Testis (tissue), 3 donors: Measurements from ENCODE around the gene TUBG1. TPM values are rescaled to one million over a fixed set of nuclear protein-coding genes. Genes with fewer than 3 reads are reported as not detected.
A peak's percentile ranks its signal among the peaks of the same experiment; 100 is the strongest.

ENCODE experiments used
- DNase-seq: peaks from one replicate; pipeline ENCODE4 v3.0.0-alpha.2; 2019
- H3K27ac ChIP-seq, 2 donors: fragments of 200-600 bp; sonication (generic); one replicate each; pipeline ENCODE4 v1.5.1; 2019
- H3K27me3 ChIP-seq: fragments of 200-600 bp; sonication (generic); one replicate; pipeline ENCODE4 v1.5.1; 2019
- H3K36me3 ChIP-seq: fragments of 200-600 bp; sonication (generic); one replicate; pipeline ENCODE4 v1.5.1; 2017; ENCODE audit warnings: low read depth; ENCODE audit errors: missing control alignments
- H3K4me1 ChIP-seq: fragments of 200-600 bp; sonication (generic); one replicate; pipeline ENCODE4 v1.5.1; 2019
- H3K4me3 ChIP-seq, 2 donors: fragments of 200-600 bp; sonication (generic); one replicate each; pipeline ENCODE4 v1.5.1; 2017 to 2019
- H3K9me3 ChIP-seq: fragments of 200-600 bp; sonication (generic); one replicate; pipeline ENCODE4 v1.5.1; 2017
- POLR2A ChIP-seq: fragments of 450-650 bp; IDR thresholded peaks from one replicate; pipeline ENCODE4 v1.6.1; 2017; ENCODE audit warnings: antibody characterized with exemption, mild to moderate bottlenecking, moderate library complexity
- WGBS, 2 donors: methylation state at CpG; one replicate each; pipeline ENCODE4 v1.1.5; 2018; 5-methylcytosine and 5-hydroxymethylcytosine counted together
- intact Hi-C: fragments of 100-400 bp; cut with DNase I; formaldehyde crosslinking; loops from one replicate; pipeline ENCODE4 v1.15.1; 2023; ENCODE audit warnings: low total_unique reads
- polyA plus RNA-seq: library from polyadenylated mRNA; stranded (reverse); fragments of 350-450 nt; fragmentation: Illumina TruSeq; extraction: RNeasy Lipid Tissue Mini Kit (QIAGEN cat#74804); gene quantifications from one replicate; pipeline ENCODE4 v1.2.3, GENCODE V29; 2014; ENCODE audit warnings: low read depth, low replicate concordance; ENCODE audit not compliant: insufficient read depth
- total RNA-seq, 2 donors: library from RNA; depleted of rRNA; stranded (reverse); fragments of >200 nt; gene quantifications; one replicate each; pipeline ENCODE4 v1.2.3, GENCODE V29; 2016
- TF ChIP-seq, protein P1 (sequence below), 3 experiments: fragments of 450-650 bp in 2 of 3; fragments of 200-600 bp in 1 of 3; sonication (generic) in 1 of 3; IDR thresholded peaks; one replicate each; pipeline ENCODE4 v1.5.1; 2016 to 2019; ENCODE audit warnings: antibody characterized with exemption in 3 of 3, mild to moderate bottlenecking in 2 of 3, moderate library complexity in 1 of 3

TUBG1 gene
- total and polyA plus RNA-seq, 3 donors from 2014 or later = 209 to 411 (median 265) TPM

GRCh38 chr17:42577532-42578281, 31.8 kb upstream of the TUBG1 start, which contains the start of gene PSMC3IP:
Gene PSMC3IP (minus strand): TSS chr17:42577729. CDS start chr17:42577686, 43 bp downstream.
- Histone ChIP-seq H3K27ac (peak within 1 kb of the TSS; percentile 40 to 87), H3K4me1 (peaks cover 12% of the 10 kb centered on the region), H3K4me3 (peak within 1 kb of the TSS; percentile 60 to 66), H3K9me3 (no peaks in the 10 kb centered on the region), H3K36me3 (no peaks in the 10 kb centered on the region), H3K27me3 (no peaks in the 10 kb centered on the region)
- intact Hi-C loops = loop anchor here (10.0 kb wide), 1 partner anchor 97 kb away; the partner anchor contains the start of gene PLEKHH3
- WGBS, 2 donors = 0 to 1% methylated on average over 37 to 50 of the region's 52 CpGs
- TF ChIP-seq POLR2A = no peak
- TF ChIP-seq, protein P1, sequence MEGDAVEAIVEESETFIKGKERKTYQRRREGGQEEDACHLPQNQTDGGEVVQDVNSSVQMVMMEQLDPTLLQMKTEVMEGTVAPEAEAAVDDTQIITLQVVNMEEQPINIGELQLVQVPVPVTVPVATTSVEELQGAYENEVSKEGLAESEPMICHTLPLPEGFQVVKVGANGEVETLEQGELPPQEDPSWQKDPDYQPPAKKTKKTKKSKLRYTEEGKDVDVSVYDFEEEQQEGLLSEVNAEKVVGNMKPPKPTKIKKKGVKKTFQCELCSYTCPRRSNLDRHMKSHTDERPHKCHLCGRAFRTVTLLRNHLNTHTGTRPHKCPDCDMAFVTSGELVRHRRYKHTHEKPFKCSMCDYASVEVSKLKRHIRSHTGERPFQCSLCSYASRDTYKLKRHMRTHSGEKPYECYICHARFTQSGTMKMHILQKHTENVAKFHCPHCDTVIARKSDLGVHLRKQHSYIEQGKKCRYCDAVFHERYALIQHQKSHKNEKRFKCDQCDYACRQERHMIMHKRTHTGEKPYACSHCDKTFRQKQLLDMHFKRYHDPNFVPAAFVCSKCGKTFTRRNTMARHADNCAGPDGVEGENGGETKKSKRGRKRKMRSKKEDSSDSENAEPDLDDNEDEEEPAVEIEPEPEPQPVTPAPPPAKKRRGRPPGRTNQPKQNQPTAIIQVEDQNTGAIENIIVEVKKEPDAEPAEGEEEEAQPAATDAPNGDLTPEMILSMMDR (IDR thresholded peaks at IDR 0.05) = peak in 2 of 3 experiments; percentile 46 to 60
- DNase-seq = peak; percentile 97

DNA sequence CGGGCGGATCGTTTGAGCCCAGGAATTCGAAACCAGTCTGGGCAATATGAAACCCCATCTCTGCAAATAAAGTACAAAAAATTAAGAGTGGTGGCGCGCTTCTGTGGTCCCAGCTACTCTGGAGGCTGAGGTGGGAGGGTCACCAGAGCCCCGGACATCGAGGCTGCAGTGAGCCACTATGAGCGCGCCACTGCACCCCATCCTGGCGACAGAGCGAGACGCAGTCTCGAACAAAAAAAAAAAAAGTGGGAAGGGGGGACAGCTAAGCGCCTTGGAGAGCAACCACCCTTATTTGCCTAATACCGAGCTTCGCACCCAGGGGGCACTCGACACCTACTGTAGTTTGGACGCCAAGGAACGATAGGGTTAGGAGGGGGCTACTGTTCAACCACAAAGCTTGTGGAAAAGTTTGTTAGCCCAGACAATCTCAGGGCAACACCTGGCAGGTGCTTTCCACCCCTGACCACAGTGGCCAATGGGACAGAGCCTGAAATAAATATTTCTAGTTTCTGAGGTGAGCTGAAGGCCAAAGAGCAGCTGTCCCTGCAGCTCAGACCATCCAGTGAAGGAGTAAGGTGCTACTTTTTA, 31.1 kb upstream of the TUBG1 start:
- peak; percentile 84 for DNase-seq
- peak overlapping the region; percentile 60 to 66 for H3K4me3 ChIP-seq
- H3K4me1 ChIP-seq = peaks cover 12% of the 10 kb centered on the region
- H3K27ac ChIP-seq = peak overlapping the region; percentile 40 to 87
- H3K36me3 ChIP-seq = no peaks in the 10 kb centered on the region
- intact Hi-C loops = loop anchor here (10.0 kb wide), 1 partner anchor 96 kb away; the partner anchor contains the start of gene PLEKHH3
- WGBS, 2 donors = 0 to 1% methylated on average over 20 of the region's 20 CpGs
- no peaks in the 10 kb centered on the region for H3K9me3 ChIP-seq
- H3K27me3 ChIP-seq = no peaks in the 10 kb centered on the region
- TF ChIP-seq POLR2A = no peak
- TF ChIP-seq, protein P1 (IDR thresholded peaks at IDR 0.05) = peak; percentile 72 to 77 (median 73)

- peaks cover 12% of the 10 kb centered on the region for H3K4me1 ChIP-seq
- no peaks in the 10 kb centered on the region for H3K9me3 ChIP-seq
- no peak for DNase-seq
- H3K4me3 ChIP-seq = no peak overlapping the region
- no peaks in the 10 kb centered on the region for H3K36me3 ChIP-seq
- 38 to 54% methylated on average over 2 of the region's 2 CpGs for WGBS, 2 donors
- no peaks in the 10 kb centered on the region for H3K27me3 ChIP-seq
- no peak overlapping the region for H3K27ac ChIP-seq
- intact Hi-C loops = loop anchor here (10.0 kb wide), 1 partner anchor 95 kb away; the partner anchor contains the start of gene PLEKHH3
- TF ChIP-seq, protein P1 (IDR thresholded peaks at IDR 0.05) = no peak
- TF ChIP-seq POLR2A = no peak
Measured at GRCh38 chr17:42579794-42580551, 29.5 kb upstream of the TUBG1 start.

DNA sequence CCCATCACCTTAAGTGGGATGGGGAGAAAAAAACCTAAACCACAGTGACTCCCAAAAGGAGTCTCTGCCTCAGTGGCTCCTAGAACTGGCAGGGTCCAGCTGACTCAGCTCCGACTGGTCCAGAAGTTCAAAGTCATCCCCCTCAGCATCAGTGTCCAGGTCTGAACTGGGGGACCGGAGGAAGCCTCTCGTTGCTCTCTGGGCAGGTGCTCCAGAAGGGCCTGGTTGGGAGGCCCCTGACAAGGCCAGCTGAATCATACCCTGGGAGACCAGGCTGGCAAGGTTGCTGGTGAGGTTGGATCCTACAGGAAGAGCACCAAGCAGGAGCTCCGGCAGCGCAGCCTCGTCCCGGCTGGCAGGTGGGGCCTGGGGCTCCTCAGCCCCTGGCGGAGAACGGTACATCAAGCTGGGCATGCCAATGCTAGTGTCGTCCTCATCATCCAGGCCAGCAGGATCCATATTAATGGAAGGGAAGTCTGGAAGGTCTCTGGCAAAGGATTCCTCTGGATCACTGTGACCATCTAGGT, 27.7 kb upstream of the TUBG1 start:
- H3K27ac ChIP-seq = no peak overlapping the region
- H3K27me3 ChIP-seq = no peaks in the 10 kb centered on the region
- intact Hi-C loops = no loop called here
- TF ChIP-seq, protein P1 (IDR thresholded peaks at IDR 0.05) = no peak
- no peak for TF ChIP-seq POLR2A
- no peaks in the 10 kb centered on the region for H3K9me3 ChIP-seq
- no peak overlapping the region for H3K4me3 ChIP-seq
- 80 to 87% methylated on average over 3 to 10 of the region's 10 CpGs for WGBS, 2 donors
- no peak for DNase-seq
- peaks cover 12% of the 10 kb centered on the region for H3K4me1 ChIP-seq
- no peaks in the 10 kb centered on the region for H3K36me3 ChIP-seq
